Measurements from ENCODE around the gene SLC6A20.
"Not testable (repeated sequence)": the region's sequence is repeated elsewhere in the genome, so short reads cannot be mapped to it uniquely, and the experiment has no call there.

Gene SLC6A20

DNA sequence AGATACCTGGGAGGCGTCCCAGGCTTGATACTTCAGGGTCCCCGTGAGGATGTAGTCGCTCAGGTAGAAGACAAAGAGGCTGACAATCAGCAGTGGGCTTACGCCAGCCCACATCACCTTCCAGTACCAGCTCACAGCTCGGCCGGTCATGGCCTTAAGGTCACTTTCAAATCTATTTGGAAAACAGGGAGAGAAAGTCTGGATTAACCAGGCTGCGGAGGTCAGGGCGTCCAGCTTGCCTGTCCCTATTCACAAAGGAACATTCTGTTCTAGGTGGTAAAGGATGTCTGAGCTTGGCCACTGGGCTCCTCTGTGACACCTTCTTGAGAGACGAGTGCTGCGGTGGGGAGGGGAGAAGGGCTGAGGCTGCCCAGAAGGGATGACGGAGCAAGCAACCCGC is 36.5 kb downstream of the SLC6A20 start:
- DNase-seq (ENCODE audit: low read depth in 2 of 2) = no peak

DNA sequence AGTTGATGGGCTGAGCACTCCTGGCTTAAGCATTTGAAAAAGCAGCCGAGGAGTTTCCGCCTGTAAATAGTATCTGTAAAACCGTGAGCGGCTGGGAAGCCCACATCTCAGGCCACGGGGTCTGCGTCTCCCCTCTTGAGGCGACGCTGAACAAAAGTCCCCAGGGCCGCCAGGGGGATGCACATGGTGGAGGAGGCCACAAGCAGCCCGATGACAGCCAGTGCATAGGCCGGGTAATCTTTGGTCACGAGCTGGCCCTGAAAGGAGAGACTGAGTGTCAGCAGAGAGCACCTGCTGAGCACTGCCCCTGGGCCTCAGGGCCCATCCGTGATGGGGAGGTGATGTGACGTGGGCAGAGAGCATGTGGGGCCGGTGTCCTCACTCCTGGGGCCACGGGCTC is 37.5 kb downstream of the SLC6A20 start:
- no peak for DNase-seq (ENCODE audit: low read depth in 2 of 2)

DNA sequence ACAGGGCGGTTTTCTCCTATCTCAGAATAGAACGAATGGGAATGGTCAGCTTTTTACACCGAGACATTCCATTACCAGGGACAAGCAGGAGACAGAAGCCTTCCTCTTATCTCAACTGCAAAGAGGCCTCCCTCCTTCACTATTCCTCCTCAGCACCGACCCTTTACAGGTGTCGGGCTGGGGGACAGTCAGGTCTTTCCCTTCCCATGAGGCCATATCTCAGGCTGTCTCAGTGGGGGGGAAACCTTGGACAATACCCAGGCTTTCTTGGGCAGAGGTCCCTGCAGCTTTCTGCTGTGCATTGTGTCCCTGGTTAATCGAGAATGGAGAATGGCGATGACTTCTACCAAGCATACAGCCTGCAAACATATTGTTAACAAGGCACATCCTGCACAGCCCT is 39.2 kb downstream of the SLC6A20 start:
- not testable (repeated sequence) for DNase-seq (ENCODE audit: low read depth in 2 of 2)

DNA sequence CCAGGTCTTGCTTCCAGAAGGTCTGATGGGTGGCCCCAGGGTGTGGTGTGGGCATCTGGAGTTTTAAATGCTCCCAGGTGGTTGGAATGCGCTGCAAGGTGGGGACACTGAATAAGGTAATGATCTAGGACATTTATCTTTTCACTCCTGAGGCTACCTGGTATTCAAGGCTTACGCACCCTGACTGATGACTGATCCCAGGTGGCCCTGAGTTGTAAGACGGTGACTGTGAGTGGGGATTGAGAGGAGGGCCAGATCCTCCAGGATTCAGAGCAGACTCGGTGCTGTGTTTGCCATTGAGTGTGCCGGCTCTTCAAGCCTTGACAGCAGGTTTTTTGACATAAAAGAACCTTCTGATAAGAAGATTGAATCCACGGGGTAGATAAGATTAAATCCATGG is 40.3 kb downstream of the SLC6A20 start:
- no peak for DNase-seq (ENCODE audit: low read depth in 2 of 2)

DNA sequence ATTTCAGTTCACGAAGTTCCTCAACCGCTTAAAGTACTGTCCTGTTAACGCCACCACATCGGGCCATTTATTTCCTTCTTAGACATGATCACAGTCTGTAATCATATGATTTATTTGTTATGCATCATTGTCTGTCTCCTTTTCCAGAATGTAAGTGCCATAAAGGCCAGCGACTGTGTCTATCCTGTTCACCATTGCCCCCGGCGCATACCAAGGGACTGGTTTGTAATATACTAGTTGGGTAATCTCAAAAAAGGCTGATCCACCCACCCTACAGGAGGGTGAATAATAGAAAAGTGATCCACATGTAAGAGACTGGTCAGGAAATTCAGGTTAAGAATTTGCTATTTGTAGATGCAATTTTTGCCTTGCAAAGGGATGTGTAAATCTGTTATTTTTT is 41.9 kb downstream of the SLC6A20 start:
- no peak for DNase-seq (ENCODE audit: low read depth in 2 of 2)

DNA sequence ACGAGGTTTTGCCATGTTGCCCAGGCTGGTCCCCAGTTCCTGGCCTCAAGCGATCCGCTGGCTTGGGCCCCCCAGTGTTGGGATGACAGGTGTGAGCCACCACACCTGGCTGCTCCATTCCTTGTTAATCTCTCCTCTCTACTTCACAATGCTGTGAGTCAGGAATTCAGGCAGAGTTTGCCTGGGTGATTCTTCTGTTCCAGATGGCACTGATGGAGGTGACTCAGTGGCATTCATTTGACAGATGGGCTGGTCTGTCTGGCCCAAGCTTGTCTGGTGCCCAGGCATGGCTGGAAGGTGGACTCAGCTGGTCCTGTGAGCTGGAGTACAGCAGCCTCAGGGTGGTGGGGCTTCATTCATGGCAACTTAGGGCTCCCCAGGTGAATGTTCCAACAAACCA is 43.2 kb downstream of the SLC6A20 start:
- no peak for DNase-seq (ENCODE audit: low read depth in 2 of 2)

DNA sequence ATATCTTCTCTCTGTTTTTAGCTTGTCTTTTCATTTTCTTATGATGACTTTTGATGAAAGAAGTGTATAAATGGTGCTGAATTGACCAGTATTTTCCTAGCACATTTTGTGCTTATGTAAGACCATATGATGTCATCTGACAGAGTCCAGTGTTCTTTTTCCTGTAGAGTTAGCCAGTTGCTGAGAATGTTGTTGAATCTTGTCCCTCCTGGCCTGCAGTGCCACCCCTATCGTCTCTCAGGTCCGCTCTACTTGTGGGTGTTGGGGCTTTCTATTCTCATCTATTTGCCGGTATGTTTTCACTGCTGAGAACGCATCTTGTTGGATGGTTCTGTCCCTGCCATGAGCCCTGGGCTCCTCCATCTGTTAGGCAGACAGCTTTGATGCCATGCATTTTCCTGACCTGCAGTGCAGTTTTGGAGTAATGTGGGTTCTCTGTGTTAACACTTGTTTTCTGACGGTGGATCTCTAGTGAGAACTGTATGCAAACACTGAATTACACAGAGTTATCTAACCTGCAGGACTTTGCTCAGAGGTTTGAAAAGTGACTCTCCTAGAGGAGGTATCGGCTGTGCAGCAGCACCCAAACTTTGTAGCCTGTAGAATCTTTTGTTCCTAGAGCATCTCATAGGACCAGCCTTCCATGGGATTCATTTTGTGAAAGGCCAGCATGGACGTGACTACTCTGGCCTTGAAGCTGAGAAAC is 44.6 kb downstream of the SLC6A20 start:
- no peak for DNase-seq (ENCODE audit: low read depth in 2 of 2)

DNA sequence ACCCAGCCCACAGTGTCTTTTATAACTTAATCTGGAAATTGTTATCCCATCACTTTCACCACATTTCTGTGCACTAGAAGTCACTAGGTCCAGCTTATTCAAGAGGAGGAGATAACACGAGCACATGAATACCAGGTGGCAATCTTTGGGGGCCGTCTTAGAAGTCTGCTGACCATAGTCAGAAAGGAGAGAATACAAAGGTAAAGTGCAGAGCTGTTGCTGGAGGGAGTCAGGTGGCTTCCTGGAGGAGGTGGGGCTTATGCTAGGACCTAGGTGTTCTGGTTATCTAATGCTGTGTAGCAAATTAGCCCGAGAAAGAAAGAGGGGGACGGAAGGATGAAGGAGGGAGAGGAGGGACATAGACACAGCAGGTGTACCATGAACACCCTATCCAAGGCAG is 46.5 kb downstream of the SLC6A20 start:
- DNase-seq (ENCODE audit: low read depth in 2 of 2) = no peak

DNA sequence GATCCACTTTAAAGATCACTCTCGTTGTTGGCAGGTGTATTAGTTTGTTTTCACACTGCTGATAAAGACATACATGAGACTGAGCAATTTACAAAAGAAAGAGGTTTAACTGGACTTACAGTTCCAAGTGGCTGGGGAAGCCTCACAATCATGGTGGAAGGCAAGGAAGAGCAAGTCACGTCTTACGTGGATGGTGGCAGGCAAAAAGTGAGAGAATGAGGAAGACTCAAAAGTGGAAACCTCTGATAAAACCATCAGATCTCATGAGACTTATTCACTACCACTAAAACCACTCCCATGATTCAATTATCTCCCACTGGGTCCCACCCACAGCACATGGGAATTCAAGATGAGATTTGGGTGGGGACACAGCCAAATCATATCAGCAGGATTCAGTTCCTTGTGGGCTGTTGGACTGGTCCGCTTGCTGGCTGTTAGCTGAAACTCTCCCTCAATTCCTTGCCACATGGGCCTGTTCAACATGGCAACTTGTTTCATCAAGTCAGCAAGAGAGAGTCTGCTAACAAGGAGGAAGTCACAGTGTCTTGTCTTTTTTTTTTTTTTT is 47.2 kb downstream of the SLC6A20 start:
- not testable (repeated sequence) for DNase-seq (ENCODE audit: low read depth in 2 of 2)

DNA sequence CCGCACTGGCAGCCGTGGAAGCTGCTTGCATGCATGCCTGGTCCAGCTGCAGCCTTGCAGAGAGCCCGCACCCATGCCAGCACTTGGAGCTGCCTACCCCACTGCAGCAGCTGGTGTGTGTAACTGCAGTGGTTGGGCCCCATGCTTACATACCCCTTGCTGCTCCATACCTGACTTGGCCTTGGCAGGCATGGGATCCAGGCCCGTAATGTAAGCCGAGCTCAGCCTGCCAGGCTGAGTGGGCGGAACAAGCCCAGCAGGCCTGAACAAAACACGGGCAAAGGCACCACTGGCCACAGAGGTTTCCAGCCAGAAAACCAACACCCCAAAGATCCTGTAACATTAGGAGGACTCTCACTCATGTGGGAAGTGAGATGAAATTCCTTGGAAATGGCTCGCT is 48.3 kb downstream of the SLC6A20 start:
- DNase-seq (ENCODE audit: low read depth in 2 of 2) = no peak

DNA sequence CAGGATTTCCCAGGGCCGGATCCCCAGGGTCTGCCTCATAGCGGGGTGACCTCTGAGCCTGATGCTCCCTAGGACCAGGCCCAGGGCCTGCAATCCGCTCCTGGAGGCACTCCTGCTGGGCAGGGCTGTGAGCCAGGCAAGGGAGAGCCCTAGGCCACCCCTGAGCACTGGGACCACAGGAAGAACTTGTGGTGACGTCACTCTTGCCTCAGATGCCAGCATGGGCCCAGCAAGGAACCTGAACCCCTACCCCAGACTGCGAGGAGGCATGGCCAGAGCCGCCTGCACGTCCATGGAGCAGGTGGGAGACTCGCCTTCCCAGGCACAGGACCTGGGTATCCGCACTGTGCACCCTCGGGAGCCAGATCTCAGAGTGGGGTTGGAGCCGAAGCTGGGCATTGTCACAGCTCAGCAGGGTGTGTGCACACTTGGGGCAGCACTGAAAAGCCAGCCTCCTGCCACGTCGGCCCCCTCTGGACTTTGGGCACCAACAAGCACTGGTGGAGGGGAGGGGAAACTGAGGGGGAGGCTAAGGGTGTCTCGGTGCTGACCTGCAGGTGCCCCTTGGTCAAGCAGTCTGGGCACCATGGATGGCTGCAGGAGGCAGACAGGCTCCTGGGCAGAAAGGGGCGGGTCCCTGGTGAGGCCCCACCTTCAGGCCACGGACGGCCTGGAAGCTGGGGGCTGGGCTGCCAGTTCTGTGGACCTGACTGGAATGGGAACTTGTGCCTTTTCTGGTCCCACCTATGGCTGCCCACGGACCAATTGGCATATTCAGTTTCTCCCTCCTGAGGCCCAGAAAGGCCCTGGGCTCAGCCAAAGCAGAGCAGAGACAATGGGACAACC is 49.3 kb downstream of the SLC6A20 start:
- no peak for DNase-seq (ENCODE audit: low read depth in 2 of 2)

DNA sequence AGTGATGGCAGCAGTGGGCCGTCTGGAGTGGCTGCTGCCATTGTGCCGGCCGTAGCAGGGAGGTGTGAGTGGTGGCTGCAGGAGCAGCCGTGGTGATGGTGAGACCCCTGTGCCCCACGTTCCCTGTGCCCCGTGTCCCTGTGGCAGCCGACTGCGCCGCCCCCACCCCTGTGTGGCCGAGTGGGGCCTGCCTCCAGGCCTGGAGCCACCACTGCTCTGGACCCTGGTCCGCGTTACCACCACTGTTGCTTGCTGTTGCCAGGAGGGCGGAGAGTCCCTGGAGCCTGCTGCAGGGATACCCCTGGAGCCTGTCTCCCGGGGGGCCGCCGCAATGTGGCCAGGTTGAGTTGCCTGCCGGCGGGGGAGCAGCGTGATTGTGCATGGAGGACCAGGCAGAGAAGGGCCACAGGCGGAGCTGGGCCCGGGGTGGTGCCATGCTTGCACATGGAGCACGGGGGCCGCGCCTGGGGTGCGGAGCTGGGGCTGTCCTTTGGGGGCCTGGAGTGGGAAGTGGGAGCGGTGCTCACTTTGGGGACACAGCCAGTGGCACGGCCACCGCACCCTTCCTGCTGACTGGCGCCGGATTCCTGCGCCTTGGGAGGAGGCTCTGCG is 50.1 kb downstream of the SLC6A20 start:
- no peak for DNase-seq (ENCODE audit: low read depth in 2 of 2)

DNA sequence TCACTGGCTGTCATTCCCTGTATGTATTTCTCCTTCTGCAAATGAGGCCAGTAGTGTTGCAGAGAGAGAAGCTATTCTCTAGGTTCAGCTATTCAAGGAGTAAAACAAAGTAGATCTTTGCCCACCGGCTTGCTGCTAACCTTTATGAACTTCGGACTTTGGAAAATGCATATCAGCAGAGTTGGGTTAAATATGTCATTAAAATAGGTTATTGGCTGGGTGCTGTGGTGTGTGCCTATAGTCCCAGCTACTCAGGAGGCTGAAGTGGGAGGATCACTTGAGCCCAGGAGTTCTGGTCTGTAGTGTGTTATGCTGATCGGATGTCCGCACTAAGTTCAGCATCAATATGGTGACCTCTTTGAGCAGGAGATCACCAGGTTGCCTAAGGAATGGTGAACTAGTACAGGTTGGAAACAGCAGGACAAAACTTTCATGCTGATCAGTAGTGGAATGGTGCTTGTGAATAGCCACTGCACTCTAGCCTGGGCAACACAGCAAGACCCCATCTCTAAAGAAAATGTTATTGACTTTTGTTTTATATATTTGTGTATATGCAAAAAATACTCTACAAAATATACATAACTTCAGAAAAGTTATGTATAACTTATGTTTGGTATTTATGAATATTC is 53.8 kb downstream of the SLC6A20 start:
- no peak for DNase-seq (ENCODE audit: low read depth in 2 of 2)

DNA sequence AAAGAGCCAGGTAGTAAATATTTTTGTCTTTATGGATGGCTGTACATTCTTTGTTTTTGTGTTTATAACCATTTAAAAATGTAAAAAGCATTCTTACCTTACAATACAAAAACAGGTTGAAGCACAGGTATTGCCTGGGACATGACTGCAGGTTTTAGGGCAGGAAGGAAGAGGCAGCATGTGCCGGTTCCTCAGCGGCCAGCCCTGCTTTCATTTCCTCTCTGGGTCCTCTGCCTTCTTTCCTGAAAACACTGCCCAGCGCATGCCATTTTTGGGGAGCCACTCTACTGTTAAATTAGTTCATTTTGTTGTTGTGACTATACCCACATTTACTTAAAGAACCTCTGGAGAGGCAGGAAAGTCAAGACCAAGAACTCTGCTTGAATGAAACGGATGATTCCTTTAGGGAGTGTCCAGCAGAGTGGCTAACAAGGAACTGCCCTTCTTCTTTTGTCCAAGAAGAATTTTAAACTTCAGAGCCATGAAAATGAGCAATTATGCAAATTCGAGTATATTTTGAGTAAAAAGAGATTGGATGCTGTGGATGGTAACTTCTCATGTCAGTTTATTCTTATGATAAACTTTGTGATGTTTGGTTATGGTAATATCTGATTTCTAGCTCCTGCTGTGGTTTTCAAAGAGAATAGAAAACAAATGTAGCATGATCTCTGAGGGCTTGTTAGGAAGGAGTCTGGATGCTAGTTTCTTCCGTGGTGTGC is 54.4 kb downstream of the SLC6A20 start:
- DNase-seq (ENCODE audit: low read depth in 2 of 2) = no peak

DNA sequence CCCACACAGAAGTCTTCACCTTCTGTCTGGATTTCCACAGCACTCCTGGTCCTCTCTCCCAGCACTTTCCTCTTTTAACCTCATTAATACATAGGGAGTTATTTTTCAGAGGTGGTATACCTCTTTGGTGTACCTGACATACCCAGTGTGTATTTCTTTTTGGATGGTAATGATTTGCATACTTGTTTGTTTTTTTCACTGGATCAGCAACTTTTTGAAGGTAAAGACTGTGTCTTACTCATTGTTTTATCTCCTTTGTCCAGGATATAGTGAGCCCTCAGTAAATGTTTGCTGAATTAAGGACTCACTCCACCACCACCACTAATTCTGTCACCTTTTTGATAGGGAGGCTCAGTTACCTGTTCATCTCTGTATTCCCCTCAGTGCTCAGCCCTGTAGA is 55.1 kb downstream of the SLC6A20 start:
- no peak for DNase-seq (ENCODE audit: low read depth in 2 of 2)

DNA sequence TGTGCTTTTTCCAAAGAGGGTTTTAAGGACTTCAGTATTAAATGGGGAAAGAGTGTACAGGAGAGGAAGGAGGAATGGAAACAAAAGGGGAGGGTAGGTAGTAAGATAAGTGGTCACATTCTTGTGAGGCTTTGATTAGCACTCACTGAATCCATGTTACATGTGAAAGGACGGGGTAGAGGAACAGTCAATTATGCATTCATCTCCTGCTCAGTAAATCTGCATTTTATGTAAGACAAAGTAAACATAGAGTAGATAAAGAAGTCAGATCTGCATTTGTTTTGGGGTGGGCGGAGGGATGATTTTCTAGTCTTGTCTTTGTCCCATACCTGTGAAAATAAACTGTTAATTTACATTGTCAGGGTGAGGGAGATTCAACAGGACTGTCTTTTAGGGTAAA is 56.3 kb downstream of the SLC6A20 start:
- no peak for DNase-seq (ENCODE audit: low read depth in 2 of 2)

DNA sequence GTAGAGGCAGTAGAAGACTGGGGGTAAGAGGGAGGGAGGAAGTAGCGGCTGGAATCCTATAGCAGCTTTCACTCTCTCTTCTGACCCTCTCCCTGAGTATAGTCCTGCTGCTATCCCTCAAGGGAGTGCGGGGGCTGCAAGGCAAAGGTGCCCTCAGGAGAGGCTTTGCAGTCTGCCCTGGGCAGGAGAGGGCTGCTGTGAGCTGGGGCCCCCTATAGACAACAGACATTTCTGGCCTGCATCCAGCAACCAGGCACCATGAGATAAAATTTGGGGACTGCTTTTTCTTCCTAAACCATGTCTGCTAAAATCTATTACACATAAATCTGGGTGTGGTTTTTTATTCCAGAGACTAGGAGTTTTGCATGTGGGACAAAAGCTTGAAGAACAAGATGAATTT is 59.1 kb downstream of the SLC6A20 start:
- no peak for DNase-seq (ENCODE audit: low read depth in 2 of 2)

DNA sequence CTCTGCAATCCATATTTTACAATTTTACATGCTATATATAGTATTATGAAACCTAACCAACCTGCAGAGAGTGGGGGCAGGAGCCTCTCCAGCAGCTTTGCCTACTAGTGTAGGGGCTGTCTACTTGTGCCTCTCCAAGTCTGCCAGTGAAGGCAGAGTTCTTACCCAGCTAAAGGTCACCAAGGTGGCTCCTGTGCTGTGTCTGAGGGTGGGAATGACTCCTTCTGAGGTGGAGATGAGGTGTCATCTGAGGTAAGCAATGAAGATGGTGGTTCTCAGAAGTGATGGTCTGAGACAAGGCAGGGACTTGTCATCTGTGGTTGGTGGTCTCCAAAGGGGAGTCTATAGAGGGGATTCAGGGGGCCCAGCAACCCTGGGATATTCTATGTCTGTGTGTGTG is 59.6 kb downstream of the SLC6A20 start:
- no peak for DNase-seq (ENCODE audit: low read depth in 2 of 2)

DNA sequence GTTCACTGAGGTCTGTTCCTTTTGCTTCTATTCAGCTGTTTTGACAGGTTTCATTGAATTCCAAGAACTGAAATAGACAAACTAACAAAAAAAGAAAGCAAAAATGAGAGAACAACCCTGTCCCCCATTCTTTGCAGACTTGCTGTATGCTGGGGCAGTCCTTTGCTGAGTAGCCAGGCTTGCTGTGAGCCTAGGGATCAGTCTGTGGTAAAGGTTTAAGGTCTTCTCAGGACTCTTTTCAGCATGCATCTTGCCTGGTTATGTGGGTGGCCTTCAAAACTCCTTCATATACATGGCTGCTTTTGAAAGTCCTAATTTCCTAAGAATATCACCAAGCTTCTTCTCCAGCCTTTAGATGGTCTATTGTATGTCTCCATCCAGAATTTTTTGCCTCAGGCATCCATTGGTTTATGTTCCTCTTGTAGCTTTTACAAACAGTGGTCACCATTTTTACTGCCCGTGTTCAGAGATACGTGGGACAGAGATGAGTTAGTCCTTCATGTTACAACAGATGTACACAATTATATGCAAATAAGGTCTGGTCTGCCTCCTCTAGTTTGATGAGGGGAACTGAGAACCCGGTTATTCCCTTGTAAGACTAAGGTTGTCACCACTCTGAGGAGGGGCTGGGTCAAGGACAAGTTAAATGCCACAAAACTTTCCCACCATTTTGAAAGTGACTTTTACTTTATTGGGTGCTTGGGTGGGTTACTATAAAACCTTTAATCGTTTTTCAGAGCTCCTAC is 65.8 kb downstream of the SLC6A20 start:
- no peak for DNase-seq (ENCODE audit: low read depth in 2 of 2)

DNA sequence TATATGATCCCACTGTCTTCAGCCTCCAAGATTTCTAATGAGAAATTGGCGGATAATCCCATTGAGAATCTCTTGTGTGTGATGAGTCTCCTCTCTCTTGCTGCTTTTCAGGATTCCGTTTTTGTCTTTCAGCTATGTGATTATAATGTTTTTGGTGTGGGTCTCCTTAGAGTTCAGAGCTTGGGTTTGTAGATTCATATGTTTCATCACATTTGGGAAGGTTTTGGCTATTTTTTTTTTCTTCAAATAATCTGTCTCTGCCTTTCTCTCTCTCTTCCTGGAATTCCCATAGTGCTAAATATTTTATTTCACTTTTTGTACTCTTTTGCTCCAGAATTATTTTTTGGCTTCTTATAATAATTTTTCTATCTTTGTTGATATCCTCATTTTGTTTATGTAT is 66.7 kb downstream of the SLC6A20 start:
- no peak for DNase-seq (ENCODE audit: low read depth in 2 of 2)

DNA sequence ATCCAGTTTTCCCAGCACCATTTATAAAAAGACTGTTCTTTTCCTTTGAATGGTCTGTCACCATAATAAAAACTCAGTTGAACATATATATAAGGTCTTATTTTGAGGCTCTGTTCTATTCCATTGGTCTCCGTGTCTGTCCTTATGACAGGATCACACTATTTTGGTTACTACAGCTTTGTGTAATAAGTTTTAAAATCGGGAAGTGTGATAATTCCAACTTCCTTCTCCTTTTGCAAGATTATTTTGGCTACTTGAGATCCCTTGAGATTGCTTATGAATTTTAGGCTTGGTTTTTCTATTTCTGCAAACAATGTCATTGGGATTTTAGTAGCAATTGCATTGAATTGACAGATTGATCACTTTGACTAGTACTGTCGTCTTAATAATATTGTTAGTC is 71.4 kb downstream of the SLC6A20 start:
- no peak for DNase-seq (ENCODE audit: low read depth in 2 of 2)
